ENCODE results near the gene GTPBP8.

- no peak for TF ChIP-seq CTCF (optimal IDR thresholded peaks at IDR 0.05 in 1 of 3, IDR thresholded peaks at IDR 0.05 in 1 of 3, conservative IDR thresholded peaks at IDR 0.05 in 1 of 3; ENCODE audit: extremely low read depth in 1 of 3, insufficient read depth in 2 of 3, low read length in 3 of 3)
- no peak for TF ChIP-seq EZH2 (IDR thresholded peaks at IDR 0.05; ENCODE audit: low read length)
These were observed 28.7 kb downstream of the GTPBP8 start for GRCh38 chr3:113019182-113020137.

Measured in keratinocyte (primary cell).